K562 (cell line): ENCODE results near the gene NTNG1.

Source experiments
- FOXJ2 ChIP-seq: fragments of 200-800 bp; sonication (Bioruptor generic); IDR thresholded peaks from 2 replicates; pipeline ENCODE4 v1.6.1; 2016; ENCODE audit warnings: missing genetic modification characterization, missing compliant biosample characterization
- RAD21 ChIP-seq, 2 experiments: fragments of 250-450 bp in 1 of 2; fragments of 450-650 bp in 1 of 2; sonication (Bioruptor Pico) in 1 of 2; formaldehyde crosslinking in 1 of 2; IDR thresholded peaks in 1 of 2; conservative IDR thresholded peaks in 1 of 2; 2 replicates each; pipeline versions ENCODE4 v1.4.0 to v1.8.0; 2020 to 2022; ENCODE audit warnings: mild to moderate bottlenecking in 2 of 2, moderate library complexity in 1 of 2
- TF ChIP-seq, protein P1 (sequence below), 2 experiments: fragments of 450-650 bp in 1 of 2; sonication (generic) in 1 of 2; formaldehyde crosslinking in 1 of 2; IDR thresholded peaks in 1 of 2; conservative IDR thresholded peaks in 1 of 2; 2 replicates each; pipeline versions ENCODE4 v1.6.1 to v1.8.1; 2016 to 2023; ENCODE audit warnings: mild to moderate bottlenecking in 2 of 2, moderate library complexity in 2 of 2, inconsistent platforms in 1 of 2, missing genetic modification reagents in 1 of 2
- TF ChIP-seq, protein P2 (sequence below): fragments of 450-650 bp; IDR thresholded peaks from 2 replicates; pipeline ENCODE4 v1.6.1; 2016; ENCODE audit warnings: low read depth

DNA sequence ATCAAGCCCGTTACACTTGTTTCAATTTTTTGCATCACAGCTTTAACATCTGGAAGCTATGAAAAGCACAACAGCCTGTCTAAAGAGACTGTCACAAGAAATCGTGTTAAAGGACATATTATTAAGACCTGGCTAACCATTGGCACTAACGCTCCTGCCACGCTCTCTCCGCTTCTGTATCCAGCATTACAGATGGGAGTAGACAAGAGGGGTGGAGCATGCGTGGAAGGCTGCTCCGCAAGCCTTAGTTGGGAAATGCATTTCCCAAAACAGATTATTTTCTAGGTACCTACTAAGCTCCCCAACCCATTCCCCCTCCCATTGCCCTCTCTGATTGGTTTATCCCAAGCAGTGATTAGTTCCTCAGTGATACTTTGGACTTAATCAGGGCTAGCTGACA, 72.4 kb downstream of the NTNG1 start:
- no peak for TF ChIP-seq FOXJ2 (tag)
- TF ChIP-seq, protein P1, sequence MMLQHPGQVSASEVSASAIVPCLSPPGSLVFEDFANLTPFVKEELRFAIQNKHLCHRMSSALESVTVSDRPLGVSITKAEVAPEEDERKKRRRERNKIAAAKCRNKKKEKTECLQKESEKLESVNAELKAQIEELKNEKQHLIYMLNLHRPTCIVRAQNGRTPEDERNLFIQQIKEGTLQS (IDR thresholded peaks at IDR 0.05), result no peak
- TF ChIP-seq, protein P1 (CRISPR knock-in tag; conservative IDR thresholded peaks at IDR 0.05), result no peak
- no peak for TF ChIP-seq RAD21 (CRISPR knock-in tag; conservative IDR thresholded peaks at IDR 0.05 in 1 of 2, IDR thresholded peaks at IDR 0.05 in 1 of 2)
- TF ChIP-seq, protein P2, sequence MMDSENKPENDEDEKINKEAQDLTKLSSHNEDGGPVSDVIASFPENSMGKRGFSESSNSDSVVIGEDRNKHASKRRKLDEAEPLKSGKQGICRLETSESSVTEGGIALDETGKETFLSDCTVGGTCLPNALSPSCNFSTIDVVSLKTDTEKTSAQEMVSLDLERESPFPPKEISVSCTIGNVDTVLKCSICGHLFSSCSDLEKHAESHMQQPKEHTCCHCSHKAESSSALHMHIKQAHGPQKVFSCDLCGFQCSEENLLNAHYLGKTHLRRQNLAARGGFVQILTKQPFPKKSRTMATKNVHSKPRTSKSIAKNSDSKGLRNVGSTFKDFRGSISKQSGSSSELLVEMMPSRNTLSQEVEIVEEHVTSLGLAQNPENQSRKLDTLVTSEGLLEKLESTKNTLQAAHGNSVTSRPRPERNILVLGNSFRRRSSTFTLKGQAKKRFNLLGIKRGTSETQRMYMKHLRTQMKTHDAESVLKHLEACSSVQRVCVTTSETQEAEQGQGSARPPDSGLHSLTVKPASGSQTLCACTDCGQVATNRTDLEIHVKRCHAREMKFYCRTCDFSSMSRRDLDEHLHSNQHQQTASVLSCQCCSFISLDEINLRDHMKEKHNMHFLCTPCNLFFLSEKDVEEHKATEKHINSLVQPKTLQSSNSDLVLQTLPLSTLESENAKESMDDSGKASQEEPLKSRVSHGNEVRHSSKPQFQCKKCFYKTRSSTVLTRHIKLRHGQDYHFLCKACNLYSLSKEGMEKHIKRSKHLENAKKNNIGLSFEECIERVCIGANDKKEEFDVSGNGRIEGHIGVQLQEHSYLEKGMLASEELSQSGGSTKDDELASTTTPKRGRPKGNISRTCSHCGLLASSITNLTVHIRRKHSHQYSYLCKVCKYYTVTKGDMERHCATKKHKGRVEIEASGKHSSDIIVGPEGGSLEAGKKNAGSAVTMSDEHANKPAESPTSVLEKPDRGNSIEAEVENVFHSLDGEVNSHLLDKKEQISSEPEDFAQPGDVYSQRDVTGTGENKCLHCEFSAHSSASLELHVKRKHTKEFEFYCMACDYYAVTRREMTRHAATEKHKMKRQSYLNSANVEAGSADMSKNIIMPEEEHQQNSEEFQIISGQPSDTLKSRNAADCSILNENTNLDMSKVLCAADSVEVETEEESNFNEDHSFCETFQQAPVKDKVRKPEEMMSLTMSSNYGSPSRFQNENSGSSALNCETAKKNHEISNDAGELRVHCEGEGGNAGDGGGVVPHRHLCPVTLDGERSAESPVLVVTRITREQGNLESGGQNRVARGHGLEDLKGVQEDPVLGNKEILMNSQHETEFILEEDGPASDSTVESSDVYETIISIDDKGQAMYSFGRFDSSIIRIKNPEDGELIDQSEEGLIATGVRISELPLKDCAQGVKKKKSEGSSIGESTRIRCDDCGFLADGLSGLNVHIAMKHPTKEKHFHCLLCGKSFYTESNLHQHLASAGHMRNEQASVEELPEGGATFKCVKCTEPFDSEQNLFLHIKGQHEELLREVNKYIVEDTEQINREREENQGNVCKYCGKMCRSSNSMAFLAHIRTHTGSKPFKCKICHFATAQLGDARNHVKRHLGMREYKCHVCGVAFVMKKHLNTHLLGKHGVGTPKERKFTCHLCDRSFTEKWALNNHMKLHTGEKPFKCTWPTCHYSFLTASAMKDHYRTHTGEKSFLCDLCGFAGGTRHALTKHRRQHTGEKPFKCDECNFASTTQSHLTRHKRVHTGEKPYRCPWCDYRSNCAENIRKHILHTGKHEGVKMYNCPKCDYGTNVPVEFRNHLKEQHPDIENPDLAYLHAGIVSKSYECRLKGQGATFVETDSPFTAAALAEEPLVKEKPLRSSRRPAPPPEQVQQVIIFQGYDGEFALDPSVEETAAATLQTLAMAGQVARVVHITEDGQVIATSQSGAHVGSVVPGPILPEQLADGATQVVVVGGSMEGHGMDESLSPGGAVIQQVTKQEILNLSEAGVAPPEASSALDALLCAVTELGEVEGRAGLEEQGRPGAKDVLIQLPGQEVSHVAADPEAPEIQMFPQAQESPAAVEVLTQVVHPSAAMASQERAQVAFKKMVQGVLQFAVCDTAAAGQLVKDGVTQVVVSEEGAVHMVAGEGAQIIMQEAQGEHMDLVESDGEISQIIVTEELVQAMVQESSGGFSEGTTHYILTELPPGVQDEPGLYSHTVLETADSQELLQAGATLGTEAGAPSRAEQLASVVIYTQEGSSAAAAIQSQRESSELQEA, result no peak
